ENCODE results near the gene TLX2. TPM values are rescaled to one million over a fixed set of nuclear protein-coding genes. Genes with fewer than 3 reads are reported as not detected.

TLX2 gene
- polyA plus RNA-seq, 2 of the 4 experiments (the other 2 are of a cell fraction) = 0.05 to 0.37 TPM

DNA sequence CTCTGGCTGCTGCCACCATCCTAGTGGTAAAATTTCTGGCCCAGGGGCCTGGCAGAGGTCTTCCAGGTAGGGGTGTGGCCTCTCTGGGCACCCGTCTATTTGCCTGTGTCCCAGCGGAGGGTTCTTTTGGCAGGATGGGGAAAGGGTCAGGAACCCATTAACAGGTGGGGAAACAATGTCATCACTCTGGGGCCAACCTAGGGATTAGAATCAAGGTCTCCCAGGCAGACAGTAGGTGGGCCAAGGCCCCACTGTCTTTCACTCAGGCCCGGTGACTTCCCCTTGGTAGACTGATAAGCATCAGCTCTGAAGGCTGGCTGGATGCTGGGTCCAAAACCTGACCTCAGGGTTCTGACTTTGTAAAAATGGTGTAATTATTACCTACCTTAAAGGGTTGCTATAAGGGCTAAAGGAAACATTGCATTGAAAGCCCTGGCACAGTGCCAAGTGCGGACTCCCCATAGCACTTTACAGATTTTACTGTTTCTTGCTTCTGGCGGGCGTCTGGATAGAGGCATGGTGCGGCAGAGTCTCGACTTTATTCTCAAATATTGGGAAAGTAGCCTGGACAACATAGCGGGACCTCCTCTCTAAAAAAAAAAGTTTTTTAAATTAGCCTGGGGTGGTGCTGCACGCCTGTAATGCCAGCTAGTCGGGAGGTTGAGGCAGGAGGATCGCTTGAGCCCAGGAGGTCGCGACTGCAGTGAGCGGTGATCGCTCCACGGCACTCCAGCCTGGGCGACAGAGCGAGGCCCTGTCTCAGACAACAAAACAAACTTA lies 17.1 kb upstream of the TLX2 start:
- ChIA-PET CTCF (interaction anchor here (0.8 to 15.5 kb wide), 5 partner anchors 10 to 90 kb away, joined by 4 to 184 read pairs (median 5); partner anchors contain the start of genes CCDC142, PCGF1 and TTC31), POLR2A (interaction anchor here (0.7 to 2.0 kb wide), 2 partner anchors 10 to 25 kb away, joined by 3 to 8 read pairs; partner anchors contain the start of genes MRPL53 and PCGF1)
- Histone ChIP-seq H3K9me3 (no peaks in the 10 kb centered on the region), H3K4me2 (no peak overlapping the region), H3K27ac (no peak overlapping the region), H3K4me1 (peaks cover 5% of the 10 kb centered on the region; the same call in 2 of the 3 replicates), H3K4me3 (no peak overlapping the region)
- no peak for FAIRE-seq
- TF ChIP-seq, protein P1, sequence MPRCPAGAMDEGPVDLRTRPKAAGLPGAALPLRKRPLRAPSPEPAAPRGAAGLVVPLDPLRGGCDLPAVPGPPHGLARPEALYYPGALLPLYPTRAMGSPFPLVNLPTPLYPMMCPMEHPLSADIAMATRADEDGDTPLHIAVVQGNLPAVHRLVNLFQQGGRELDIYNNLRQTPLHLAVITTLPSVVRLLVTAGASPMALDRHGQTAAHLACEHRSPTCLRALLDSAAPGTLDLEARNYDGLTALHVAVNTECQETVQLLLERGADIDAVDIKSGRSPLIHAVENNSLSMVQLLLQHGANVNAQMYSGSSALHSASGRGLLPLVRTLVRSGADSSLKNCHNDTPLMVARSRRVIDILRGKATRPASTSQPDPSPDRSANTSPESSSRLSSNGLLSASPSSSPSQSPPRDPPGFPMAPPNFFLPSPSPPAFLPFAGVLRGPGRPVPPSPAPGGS (IDR thresholded peaks at IDR 0.05) = peak; percentile 19; the same call in 1 of the 3 replicates
- TF ChIP-seq HOXA7 (CRISPR knock-in tag; IDR thresholded peaks at IDR 0.05) = no peak
- ATAC-seq = no peak
- 93% methylated on average over 19 of the region's 19 CpGs for WGBS (ENCODE audit: missing lambda C conversion rate)
- no peak for DNase-seq (ENCODE audit: low read depth in 1 of 2, low spot score in 1 of 2)

GRCh38 chr2:74497777-74498499 lies 16.3 kb upstream of the TLX2 start:
- Histone ChIP-seq H3K4me3 (no peak overlapping the region), H3K4me2 (no peak overlapping the region), H3K27ac (no peak overlapping the region), H3K4me1 (peaks cover 5% of the 10 kb centered on the region; the same call in 2 of the 3 replicates), H3K9me3 (no peaks in the 10 kb centered on the region)
- ChIA-PET CTCF (interaction anchor here (0.9 to 15.5 kb wide), 3 partner anchors 9 to 89 kb away, joined by 4 to 184 read pairs (median 29); partner anchors contain the start of genes CCDC142, PCGF1 and TTC31), POLR2A (no interaction called here)
- no peak for ATAC-seq
- DNase-seq (ENCODE audit: low read depth in 1 of 2, low spot score in 1 of 2) = no peak
- WGBS (ENCODE audit: missing lambda C conversion rate) = 93% methylated on average over 47 of the region's 61 CpGs
- no peak for FAIRE-seq
- TF ChIP-seq, protein P2, sequence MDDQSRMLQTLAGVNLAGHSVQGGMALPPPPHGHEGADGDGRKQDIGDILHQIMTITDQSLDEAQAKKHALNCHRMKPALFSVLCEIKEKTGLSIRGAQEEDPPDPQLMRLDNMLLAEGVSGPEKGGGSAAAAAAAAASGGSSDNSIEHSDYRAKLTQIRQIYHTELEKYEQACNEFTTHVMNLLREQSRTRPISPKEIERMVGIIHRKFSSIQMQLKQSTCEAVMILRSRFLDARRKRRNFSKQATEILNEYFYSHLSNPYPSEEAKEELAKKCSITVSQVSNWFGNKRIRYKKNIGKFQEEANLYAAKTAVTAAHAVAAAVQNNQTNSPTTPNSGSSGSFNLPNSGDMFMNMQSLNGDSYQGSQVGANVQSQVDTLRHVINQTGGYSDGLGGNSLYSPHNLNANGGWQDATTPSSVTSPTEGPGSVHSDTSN (IDR thresholded peaks at IDR 0.05) = 0 out of 2 replicates have a peak, but pooled peaks have one; percentile 16
- TF ChIP-seq NPAS2 (CRISPR knock-in tag; IDR thresholded peaks at IDR 0.05; ENCODE audit: borderline replicate concordance) = no peak
- no peak for TF ChIP-seq RAD21 (conservative IDR thresholded peaks at IDR 0.05 in 1 of 2, IDR thresholded peaks at IDR 0.05 in 1 of 2)
- TF ChIP-seq CBX2 (IDR thresholded peaks at IDR 0.05; ENCODE audit: borderline replicate concordance, low read depth) = no peak
- TF ChIP-seq JUN (IDR thresholded peaks at IDR 0.05) = peak in 1 of 2 experiments; percentile 35; a peak in 1 of 5 replicates
- no peak for TF ChIP-seq NFE2L2 (conservative IDR thresholded peaks at IDR 0.05; ENCODE audit: low read length)

- Histone ChIP-seq H3K9me3 (no peaks in the 10 kb centered on the region), H3K4me3 (no peak overlapping the region), H3K4me2 (no peak overlapping the region), H3K4me1 (peaks cover 10% of the 10 kb centered on the region), H3K27ac (no peak overlapping the region)
- no peak for FAIRE-seq
- ChIA-PET POLR2A (no interaction called here), CTCF (interaction anchor here (0.9 to 15.5 kb wide), 2 partner anchors 8 to 12 kb away, joined by 4 to 184 read pairs; partner anchors contain the start of genes CCDC142, PCGF1 and TTC31)
- TF ChIP-seq, protein P2 (IDR thresholded peaks at IDR 0.05) = no peak
- TF ChIP-seq FOXS1 (CRISPR knock-in tag; IDR thresholded peaks at IDR 0.05) = no peak
- no peak for TF ChIP-seq SMC3 (IDR thresholded peaks at IDR 0.05)
- TF ChIP-seq RNF2 (IDR thresholded peaks at IDR 0.05; ENCODE audit: borderline replicate concordance, low read depth) = no peak
- 0 out of 2 replicates have a peak, but pooled peaks have one; percentile 7 for TF ChIP-seq MAX (IDR thresholded peaks at IDR 0.05)
- TF ChIP-seq GATA3 (IDR thresholded peaks at IDR 0.05; ENCODE audit: borderline replicate concordance) = no peak
- TF ChIP-seq, protein P1 (IDR thresholded peaks at IDR 0.05) = no peak
- 71% methylated on average over 41 of the region's 41 CpGs for WGBS (ENCODE audit: missing lambda C conversion rate)
- DNase-seq (ENCODE audit: low read depth in 1 of 2, low spot score in 1 of 2) = peak in 1 of 2 experiments; percentile 32
- ATAC-seq = peak in 1 of 2 experiments; percentile 6; a peak in 3 of 6 replicates
These were observed 15.6 kb upstream of the TLX2 start for GRCh38 chr2:74498500-74499266.

All from A549 (cell line).